ENCODE results near the gene SYP. TPM values are rescaled to one million over a fixed set of nuclear protein-coding genes. Genes with fewer than 3 reads are reported as not detected.
A peak's percentile ranks its signal among the peaks of the same experiment; 100 is the strongest.

Gene SYP
- total and polyA plus RNA-seq, 9 of the 15 experiments (the other 6 are each of a cell fraction or from before 2014, with no cell fraction given): 0.48 to 5.1 (median 2.6) TPM

- no peak for TF ChIP-seq CREB5 (CRISPR knock-in tag; IDR thresholded peaks at IDR 0.05)
- peak; percentile 99 for TF ChIP-seq MBD2 (IDR thresholded peaks at IDR 0.05; ENCODE audit: borderline replicate concordance, low read depth)
- no peak for TF ChIP-seq ZNF778 (CRISPR knock-in tag; IDR thresholded peaks at IDR 0.05)
- TF ChIP-seq POLR2A (conservative IDR thresholded peaks at IDR 0.05): peak; percentile 80; the same call in 1 of the 2 replicates
- TF ChIP-seq RNF2 (IDR thresholded peaks at IDR 0.05): 0 out of 2 replicates have a peak, but pooled peaks have one; percentile 41
- no peak for TF ChIP-seq NFXL1 (CRISPR knock-in tag; IDR thresholded peaks at IDR 0.05)
- peak; percentile 90 for TF ChIP-seq SP1 (CRISPR knock-in tag; IDR thresholded peaks at IDR 0.05)
- TF ChIP-seq, protein P1, sequence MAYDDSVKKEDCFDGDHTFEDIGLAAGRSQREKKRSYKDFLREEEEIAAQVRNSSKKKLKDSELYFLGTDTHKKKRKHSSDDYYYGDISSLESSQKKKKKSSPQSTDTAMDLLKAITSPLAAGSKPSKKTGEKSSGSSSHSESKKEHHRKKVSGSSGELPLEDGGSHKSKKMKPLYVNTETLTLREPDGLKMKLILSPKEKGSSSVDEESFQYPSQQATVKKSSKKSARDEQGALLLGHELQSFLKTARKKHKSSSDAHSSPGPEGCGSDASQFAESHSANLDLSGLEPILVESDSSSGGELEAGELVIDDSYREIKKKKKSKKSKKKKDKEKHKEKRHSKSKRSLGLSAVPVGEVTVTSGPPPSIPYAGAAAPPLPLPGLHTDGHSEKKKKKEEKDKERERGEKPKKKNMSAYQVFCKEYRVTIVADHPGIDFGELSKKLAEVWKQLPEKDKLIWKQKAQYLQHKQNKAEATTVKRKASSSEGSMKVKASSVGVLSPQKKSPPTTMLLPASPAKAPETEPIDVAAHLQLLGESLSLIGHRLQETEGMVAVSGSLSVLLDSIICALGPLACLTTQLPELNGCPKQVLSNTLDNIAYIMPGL (CRISPR knock-in tag; IDR thresholded peaks at IDR 0.05): no peak
- no peak for TF ChIP-seq GTF2A2 (tag; IDR thresholded peaks at IDR 0.05)
- no peak for TF ChIP-seq NCOA2 (IDR thresholded peaks at IDR 0.05; ENCODE audit: partially characterized antibody in 2 of 2)
- TF ChIP-seq ZNF398 (CRISPR knock-in tag; IDR thresholded peaks at IDR 0.05): no peak
- 0 out of 2 replicates have a peak, but pooled peaks have one; percentile 27 for TF ChIP-seq TAF7 (tag; IDR thresholded peaks at IDR 0.05)
- TF ChIP-seq ZNF384 (IDR thresholded peaks at IDR 0.05; ENCODE audit: low read depth, low read length): no peak
- peak; percentile 83 for TF ChIP-seq NFYB (IDR thresholded peaks at IDR 0.05; ENCODE audit: extremely low read depth, insufficient read length)
- TF ChIP-seq, protein P2, sequence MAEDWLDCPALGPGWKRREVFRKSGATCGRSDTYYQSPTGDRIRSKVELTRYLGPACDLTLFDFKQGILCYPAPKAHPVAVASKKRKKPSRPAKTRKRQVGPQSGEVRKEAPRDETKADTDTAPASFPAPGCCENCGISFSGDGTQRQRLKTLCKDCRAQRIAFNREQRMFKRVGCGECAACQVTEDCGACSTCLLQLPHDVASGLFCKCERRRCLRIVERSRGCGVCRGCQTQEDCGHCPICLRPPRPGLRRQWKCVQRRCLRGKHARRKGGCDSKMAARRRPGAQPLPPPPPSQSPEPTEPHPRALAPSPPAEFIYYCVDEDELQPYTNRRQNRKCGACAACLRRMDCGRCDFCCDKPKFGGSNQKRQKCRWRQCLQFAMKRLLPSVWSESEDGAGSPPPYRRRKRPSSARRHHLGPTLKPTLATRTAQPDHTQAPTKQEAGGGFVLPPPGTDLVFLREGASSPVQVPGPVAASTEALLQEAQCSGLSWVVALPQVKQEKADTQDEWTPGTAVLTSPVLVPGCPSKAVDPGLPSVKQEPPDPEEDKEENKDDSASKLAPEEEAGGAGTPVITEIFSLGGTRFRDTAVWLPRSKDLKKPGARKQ (CRISPR knock-in tag; IDR thresholded peaks at IDR 0.05): no peak
- no peak for TF ChIP-seq BDP1 (IDR thresholded peaks at IDR 0.05; ENCODE audit: insufficient read depth, insufficient read length)
- peak; percentile 97 for TF ChIP-seq NEUROD1 (IDR thresholded peaks at IDR 0.05; ENCODE audit: borderline replicate concordance, low read depth, low read length, partially characterized antibody)
- no peak for TF ChIP-seq SMARCA5 (IDR thresholded peaks at IDR 0.05)
Measured at GRCh38 chrX:49190821-49191573, 9.0 kb downstream of the SYP start (continued).
